Loucy (cell line): ENCODE data around the gene MEGF10.

Experiments
- H2AFZ ChIP-seq: fragments of 200-600 bp; sonication (generic); 2 replicates; pipeline ENCODE4 v1.6.0; 2016; ENCODE audit warnings: antibody characterized with exemption, mild to moderate bottlenecking, low read length, moderate library complexity
- H3F3A ChIP-seq: fragments of 200-600 bp; 2 replicates; pipeline ENCODE4 v1.6.0; 2016; ENCODE audit warnings: antibody characterized with exemption, low read depth, mild to moderate bottlenecking
- H3K27me3 ChIP-seq: fragments of 200-600 bp; sonication (generic); 2 replicates; pipeline ENCODE4 v1.6.1; 2014; ENCODE audit warnings: low read length, mild to moderate bottlenecking; ENCODE audit not compliant: insufficient read depth, poor library complexity, severe bottlenecking
- H3K36me3 ChIP-seq: fragments of 200-600 bp; sonication (generic); 2 replicates; pipeline ENCODE4 v1.6.1; 2016; ENCODE audit warnings: low read length; ENCODE audit not compliant: insufficient read depth
- H3K4me1 ChIP-seq: fragments of 200-600 bp; sonication (generic); 2 replicates; pipeline ENCODE4 v1.5.1; 2014; ENCODE audit warnings: low read length, mild to moderate bottlenecking; ENCODE audit not compliant: insufficient read depth, poor library complexity, severe bottlenecking
- H3K4me2 ChIP-seq: fragments of 200-600 bp; sonication (generic); 2 replicates; pipeline ENCODE4 v1.6.0; 2014; ENCODE audit warnings: antibody characterized with exemption, low read length, low read depth, mild to moderate bottlenecking; ENCODE audit not compliant: poor library complexity, severe bottlenecking
- H3K4me3 ChIP-seq: fragments of 200-600 bp; sonication (generic); 2 replicates; pipeline ENCODE4 v1.5.1; 2014; ENCODE audit warnings: low read length, mild to moderate bottlenecking, mixed read lengths; ENCODE audit not compliant: poor library complexity, severe bottlenecking
- H3K79me2 ChIP-seq: fragments of 200-600 bp; sonication (generic); 2 replicates; pipeline ENCODE4 v1.6.1; 2014; ENCODE audit warnings: low read length; ENCODE audit not compliant: insufficient read depth
- H3K9ac ChIP-seq: fragments of 200-600 bp; sonication (generic); 2 replicates; pipeline ENCODE4 v1.6.0; 2014; ENCODE audit warnings: mild to moderate bottlenecking, low read depth, low read length, moderate library complexity; ENCODE audit not compliant: poor library complexity, severe bottlenecking
- H3K9me2 ChIP-seq: fragments of 200-600 bp; sonication (generic); replicated peaks from 2 replicates; pipeline ENCODE4 v1.6.1; 2016; ENCODE audit warnings: low read depth, low read length, mixed read lengths
- H3K9me3 ChIP-seq: fragments of 200-600 bp; sonication (generic); 2 replicates; pipeline ENCODE4 v1.6.1; 2014; ENCODE audit warnings: mild to moderate bottlenecking, antibody characterized with exemption, low read length, low read depth; ENCODE audit not compliant: insufficient read depth
- H4K20me1 ChIP-seq: fragments of 200-600 bp; sonication (generic); 2 replicates; pipeline ENCODE4 v1.6.0; 2014; ENCODE audit warnings: antibody characterized with exemption, low read length, mild to moderate bottlenecking; ENCODE audit not compliant: insufficient read depth, poor library complexity, severe bottlenecking
- EZH2phosphoT487 ChIP-seq: fragments of 200-600 bp; IDR thresholded peaks from 2 replicates; pipeline ENCODE4 v1.6.1; 2018; ENCODE audit warnings: antibody characterized with exemption, mild to moderate bottlenecking, moderate library complexity, borderline replicate concordance
- TF ChIP-seq, protein P1 (sequence below): fragments of 200-600 bp; sonication (generic); conservative IDR thresholded peaks from 2 replicates; pipeline ENCODE4 v1.5.1; 2014; ENCODE audit warnings: mild to moderate bottlenecking, antibody characterized with exemption, low read length

The MEGF10 gene

DNA sequence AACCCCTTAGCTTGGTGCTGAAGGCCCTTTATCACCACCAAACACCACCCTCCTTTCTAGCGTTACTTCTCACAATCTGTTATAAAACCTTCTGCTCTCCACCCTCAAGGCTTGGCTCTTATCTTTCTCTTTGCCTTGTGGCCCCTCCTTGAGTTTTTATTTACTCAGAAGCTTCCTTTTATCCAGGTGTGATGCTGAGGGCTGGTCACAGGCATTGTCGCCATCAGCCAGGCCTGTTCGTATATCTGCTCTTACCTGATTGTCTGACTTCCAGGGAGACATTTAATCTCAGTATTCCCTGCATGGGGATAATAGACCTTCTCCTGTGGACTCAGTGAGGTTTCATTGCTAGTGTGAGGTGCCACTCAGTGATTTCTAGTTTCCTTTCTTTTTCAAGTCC, 34.2 kb downstream of the MEGF10 start:
- no peaks in the 10 kb centered on the region for H3K9me2 ChIP-seq
- H3K4me2 ChIP-seq: no peak overlapping the region
- no peak overlapping the region for H2AFZ ChIP-seq
- no peaks in the 10 kb centered on the region for H3K9me3 ChIP-seq
- no peaks in the 10 kb centered on the region for H3K79me2 ChIP-seq
- no peaks in the 10 kb centered on the region for H3K27me3 ChIP-seq
- 0 out of 2 replicates have a peak, but pooled peaks cover 3% of the 10 kb centered on the region for H3F3A ChIP-seq
- H3K36me3 ChIP-seq: no peaks in the 10 kb centered on the region
- H3K9ac ChIP-seq: no peak overlapping the region
- H3K4me3 ChIP-seq: no peak overlapping the region
- H4K20me1 ChIP-seq: no peaks in the 10 kb centered on the region
- no peak for TF ChIP-seq EZH2phosphoT487
- TF ChIP-seq, protein P1, sequence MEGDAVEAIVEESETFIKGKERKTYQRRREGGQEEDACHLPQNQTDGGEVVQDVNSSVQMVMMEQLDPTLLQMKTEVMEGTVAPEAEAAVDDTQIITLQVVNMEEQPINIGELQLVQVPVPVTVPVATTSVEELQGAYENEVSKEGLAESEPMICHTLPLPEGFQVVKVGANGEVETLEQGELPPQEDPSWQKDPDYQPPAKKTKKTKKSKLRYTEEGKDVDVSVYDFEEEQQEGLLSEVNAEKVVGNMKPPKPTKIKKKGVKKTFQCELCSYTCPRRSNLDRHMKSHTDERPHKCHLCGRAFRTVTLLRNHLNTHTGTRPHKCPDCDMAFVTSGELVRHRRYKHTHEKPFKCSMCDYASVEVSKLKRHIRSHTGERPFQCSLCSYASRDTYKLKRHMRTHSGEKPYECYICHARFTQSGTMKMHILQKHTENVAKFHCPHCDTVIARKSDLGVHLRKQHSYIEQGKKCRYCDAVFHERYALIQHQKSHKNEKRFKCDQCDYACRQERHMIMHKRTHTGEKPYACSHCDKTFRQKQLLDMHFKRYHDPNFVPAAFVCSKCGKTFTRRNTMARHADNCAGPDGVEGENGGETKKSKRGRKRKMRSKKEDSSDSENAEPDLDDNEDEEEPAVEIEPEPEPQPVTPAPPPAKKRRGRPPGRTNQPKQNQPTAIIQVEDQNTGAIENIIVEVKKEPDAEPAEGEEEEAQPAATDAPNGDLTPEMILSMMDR: no peak
- H3K4me1 ChIP-seq: peaks cover 21% of the 10 kb centered on the region

DNA sequence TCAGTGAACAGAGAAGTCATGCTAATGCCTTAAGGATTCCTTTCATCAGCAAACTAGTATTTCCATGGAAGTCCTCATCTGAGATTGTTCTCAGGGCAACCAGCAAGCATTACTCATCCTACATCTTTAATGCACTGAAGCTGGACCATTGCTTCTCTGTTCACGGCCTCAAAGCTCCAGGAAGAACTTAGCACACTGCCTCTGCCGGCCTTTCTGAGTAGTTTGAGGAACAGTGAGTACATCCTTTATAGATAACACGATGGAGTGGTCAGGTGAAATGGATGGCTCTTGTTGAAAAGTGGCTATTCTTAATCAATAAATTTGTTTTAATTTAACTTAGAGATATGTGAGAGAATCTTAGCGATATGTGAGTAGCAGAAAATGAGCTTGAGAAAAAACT, 35.8 kb downstream of the MEGF10 start:
- Histone ChIP-seq H3F3A (no peaks in the 10 kb centered on the region), H3K4me3 (no peak overlapping the region), H3K36me3 (no peaks in the 10 kb centered on the region), H3K9me3 (no peaks in the 10 kb centered on the region), H3K4me1 (peaks cover 8% of the 10 kb centered on the region), H4K20me1 (no peaks in the 10 kb centered on the region), H3K27me3 (no peaks in the 10 kb centered on the region), H3K79me2 (no peaks in the 10 kb centered on the region), H3K9ac (no peak overlapping the region), H2AFZ (no peak overlapping the region), H3K9me2 (no peaks in the 10 kb centered on the region), H3K4me2 (no peak overlapping the region)
- TF ChIP-seq, protein P1: no peak
- TF ChIP-seq EZH2phosphoT487: no peak

DNA sequence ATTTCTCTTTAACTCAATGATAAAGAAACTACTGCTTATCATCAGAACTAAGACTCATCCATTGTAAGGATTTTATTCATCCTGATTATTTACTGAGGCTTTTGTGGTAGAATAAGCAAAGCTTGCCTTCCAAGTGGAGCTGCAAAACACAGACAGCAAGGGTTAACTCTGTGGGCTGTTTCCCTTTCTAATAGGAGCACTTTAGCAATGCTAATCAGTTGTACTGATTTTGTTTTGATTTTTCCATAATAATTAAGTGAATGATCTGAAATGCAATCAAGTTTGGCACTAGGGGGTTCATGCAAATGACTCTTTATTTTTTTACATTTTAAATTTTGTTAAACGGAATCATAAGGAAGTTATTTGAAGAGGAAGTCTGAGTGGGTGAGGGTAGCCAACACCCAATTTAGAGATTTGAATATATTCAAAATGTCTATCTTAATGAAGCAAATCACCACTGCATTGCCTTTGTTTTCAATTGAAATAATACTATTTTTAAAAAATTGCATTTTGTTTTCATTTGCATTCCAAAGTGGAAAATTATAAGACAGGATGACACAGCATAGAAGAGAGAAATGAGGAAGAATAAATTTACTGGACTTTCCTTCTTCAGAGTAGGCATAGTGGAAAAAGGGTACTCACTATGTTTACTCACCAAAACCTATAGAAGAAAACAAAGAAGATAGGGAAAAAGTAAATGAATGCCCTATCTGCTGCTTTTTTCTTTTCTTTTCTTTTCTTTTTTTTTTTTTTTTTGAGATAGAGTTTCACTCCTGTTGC, 36.6 kb downstream of the MEGF10 start:
- Histone ChIP-seq H3K4me2 (no peak overlapping the region), H3K9me3 (no peaks in the 10 kb centered on the region), H3K36me3 (no peaks in the 10 kb centered on the region), H3K27me3 (no peaks in the 10 kb centered on the region), H3K79me2 (no peaks in the 10 kb centered on the region), H4K20me1 (no peaks in the 10 kb centered on the region), H2AFZ (no peak overlapping the region), H3K9me2 (no peaks in the 10 kb centered on the region), H3F3A (no peaks in the 10 kb centered on the region), H3K4me3 (no peak overlapping the region), H3K9ac (no peak overlapping the region), H3K4me1 (peaks cover under 1% of the 10 kb centered on the region)
- TF ChIP-seq, protein P1: no peak
